ENCODE measurements around the gene CAPN8.

DNA sequence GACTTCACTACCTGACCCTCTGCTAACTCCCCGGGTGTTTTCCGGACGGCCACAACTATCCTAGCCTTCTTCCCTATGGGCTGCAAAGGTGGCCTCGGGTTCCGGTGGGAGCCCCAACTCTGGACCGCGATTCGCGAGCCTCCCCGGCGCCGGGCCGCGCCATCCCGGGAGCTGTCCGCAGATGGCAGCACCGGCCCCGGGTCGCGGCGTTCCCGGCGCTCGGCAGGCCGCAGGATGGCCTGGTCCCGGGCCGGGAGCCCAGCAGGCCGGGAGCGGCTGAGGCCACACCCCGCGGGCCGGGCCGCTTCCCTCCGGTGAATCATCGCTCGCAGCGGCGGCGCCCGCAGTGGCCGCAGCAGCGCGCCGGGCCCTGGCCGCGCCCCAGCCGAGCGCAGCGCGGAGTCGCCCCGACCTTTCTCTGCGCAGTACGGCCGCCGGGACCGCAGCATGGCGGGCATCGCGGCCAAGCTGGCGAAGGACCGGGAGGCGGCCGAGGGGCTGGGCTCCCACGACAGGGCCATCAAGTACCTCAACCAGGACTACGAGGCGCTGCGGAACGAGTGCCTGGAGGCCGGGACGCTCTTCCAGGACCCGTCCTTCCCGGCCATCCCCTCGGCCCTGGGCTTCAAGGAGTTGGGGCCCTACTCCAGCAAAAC lies 46.8 kb upstream of the CAPN8 start, which contains the start of gene CAPN2:
- no peak for TF ChIP-seq CTCF (IDR thresholded peaks at IDR 0.05; ENCODE audit: borderline replicate concordance, extremely low read depth, low read length, poor library complexity, severe bottlenecking)
- TF ChIP-seq EZH2 (IDR thresholded peaks at IDR 0.05; ENCODE audit: borderline replicate concordance, low read depth, low read length, severe bottlenecking) = no peak

Data from DND-41 (cell line).